Posterior vena cava (tissue), 2 donors: ENCODE measurements around the gene OPN3. TPM values are rescaled to one million over a fixed set of nuclear protein-coding genes. Genes with fewer than 3 reads are reported as not detected.

Source experiments
- DNase-seq: peaks from one replicate; pipeline ENCODE4 v3.0.0-alpha.2; 2020; ENCODE audit warnings: low spot score
- intact Hi-C, 2 donors: fragments of 100-400 bp; cut with DNase I; formaldehyde crosslinking; loops; one replicate each; pipeline versions ENCODE4 v1.14.1 to v1.14.2; 2022 to 2023
- total RNA-seq, 2 donors: library from RNA; stranded (reverse); fragmentation: NEBNext Ultra II Directional; extraction: Animal tissue kit (Norgen Biotek cat#: 25700); gene quantifications; one replicate each; pipeline ENCODE4 v1.2.1, GENCODE V29; 2021
- donor health status: DM: yes; HTN: yes; CAD: no.
- donor health status: DM: yes; HTN: yes; CAD: no.

Gene OPN3
- total RNA-seq, 2 donors from 2014 or later = 4.0 to 4.1 TPM

DNA sequence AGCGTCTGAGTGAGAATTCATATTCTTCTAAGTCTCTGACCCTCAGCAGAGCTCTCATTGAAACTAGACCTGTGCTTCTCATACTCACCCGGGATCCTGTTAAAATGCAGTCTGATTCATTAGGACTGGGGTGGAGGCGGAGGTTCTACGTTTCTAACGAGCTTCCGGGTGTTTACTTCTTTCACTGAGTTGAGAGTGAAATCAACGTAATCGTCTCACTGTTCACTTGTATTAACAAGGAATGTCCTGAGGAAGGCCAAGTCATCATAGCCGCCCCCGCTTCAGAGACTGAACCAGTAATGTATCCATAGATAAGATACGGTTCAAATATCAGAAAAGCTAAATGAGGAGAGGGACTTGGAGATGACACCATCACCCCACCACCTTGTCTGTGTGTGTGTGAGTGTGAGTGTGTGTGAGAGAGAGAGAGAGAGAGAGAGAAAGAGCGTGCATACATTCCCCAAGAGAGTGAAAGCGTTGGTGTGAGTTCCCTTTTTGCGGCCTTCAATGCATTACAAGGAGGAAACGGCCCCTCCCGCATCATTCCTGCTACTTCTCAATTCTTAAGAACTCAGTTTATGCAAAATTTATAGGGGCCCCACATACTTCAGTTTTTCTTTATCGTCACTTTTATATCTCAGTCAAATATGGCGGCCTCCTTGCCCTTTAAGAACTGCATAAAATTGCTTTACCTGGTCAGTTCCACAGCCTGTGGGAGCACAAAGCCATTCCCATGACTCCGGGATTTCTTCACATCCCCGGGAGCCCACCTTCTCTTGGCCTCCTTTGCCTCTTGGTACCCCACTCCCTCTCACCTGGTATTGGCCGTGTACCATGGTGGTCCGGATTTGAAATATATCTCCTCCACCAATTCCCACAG, 88.2 kb downstream of the OPN3 start:
- intact Hi-C loops = no loop called here
- DNase-seq = peak; percentile 82

- no peak for DNase-seq
- intact Hi-C loops = no loop called here
These were observed 89.9 kb downstream of the OPN3 start for GRCh38 chr1:241550318-241550717.

DNA sequence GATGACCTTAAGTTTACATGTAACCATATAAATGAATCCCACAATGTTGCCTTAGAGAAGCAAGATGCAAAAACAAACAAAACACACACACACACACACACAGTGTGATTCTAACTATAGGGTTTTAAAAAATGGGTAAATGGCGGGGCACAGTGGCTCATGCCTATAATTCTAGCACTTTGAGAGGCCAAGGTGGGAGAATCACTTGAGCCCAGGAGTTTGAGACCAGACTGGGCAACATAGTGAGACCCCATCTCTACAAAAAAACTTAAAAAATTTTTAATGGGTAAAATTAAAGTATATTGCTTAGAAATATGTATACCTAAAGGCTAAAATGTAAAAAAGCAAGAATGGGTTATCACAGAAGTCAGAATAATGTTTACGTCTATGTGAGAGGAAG, 92.2 kb downstream of the OPN3 start:
- DNase-seq = no peak
- intact Hi-C loops = loop anchor here in 1 of 2 donors (5.0 kb wide), 2 partner anchors 344 to 1311 kb away; no protein-coding TSS in a partner anchor

Other genes with a start within 250 kb of the OPN3 start
- 10 to 100 TPM; 45.0 to 54.1 TPM for gene FH, start 120.6 kb downstream of the OPN3 start, total RNA-seq
- gene KMO, start 108.0 kb downstream of the OPN3 start, total RNA-seq = 1 to 10 TPM; 1.1 to 1.2 TPM
- gene CHML, start within 50 bp of the OPN3 start, total RNA-seq = 10 to 100 TPM in 1 of 2 donors, 1 to 10 TPM in 1; 4.9 to 11.2 TPM
- not detected for gene WDR64, start 11.9 kb upstream of the OPN3 start, total RNA-seq
- under 1 TPM in 1 of 2 donors, not detected in 1; 0.29 TPM for gene EXO1, start 207.8 kb upstream of the OPN3 start, total RNA-seq